Upper lobe of right lung (tissue), 1 donor: ENCODE results near the gene MRPL52. TPM values are rescaled to one million over a fixed set of nuclear protein-coding genes. Genes with fewer than 3 reads are reported as not detected.

ENCODE experiments used
- ATAC-seq: fragments of 200-7000 bp; cut with Tn5 transposase; one replicate; pipeline ENCODE4 v1.9.1; 2020; ENCODE audit warnings: mild to moderate bottlenecking, moderate library complexity
- DNase-seq: peaks from one replicate; pipeline ENCODE4 v3.0.0-alpha.2; 2020
- H3K27ac ChIP-seq: fragments of 200-600 bp; one replicate; pipeline ENCODE4 v1.8.0; 2022
- H3K27me3 ChIP-seq: fragments of 200-600 bp; one replicate; pipeline ENCODE4 v1.8.0; 2022; ENCODE audit warnings: mild to moderate bottlenecking
- H3K36me3 ChIP-seq: fragments of 200-600 bp; one replicate; pipeline ENCODE4 v1.8.0; 2022
- H3K4me1 ChIP-seq: fragments of 200-600 bp; one replicate; pipeline ENCODE4 v1.8.0; 2022
- H3K4me3 ChIP-seq: fragments of 200-600 bp; one replicate; pipeline ENCODE4 v1.8.0; 2022; ENCODE audit warnings: mild to moderate bottlenecking
- H3K9me3 ChIP-seq: fragments of 200-600 bp; one replicate; pipeline ENCODE4 v1.8.0; 2022
- CTCF ChIP-seq: fragments of 200-600 bp; IDR thresholded peaks from one replicate; pipeline ENCODE4 v1.8.0; 2022; ENCODE audit warnings: antibody characterized with exemption
- intact Hi-C: fragments of 100-400 bp; cut with DNase I; formaldehyde crosslinking; loops from one replicate; pipeline ENCODE4 v1.11.0; 2022
- long read RNA-seq: library from polyadenylated mRNA; unstranded; transcript quantifications from one replicate; pipeline ENCODE4 v2.0.0, GENCODE V29; 2021
- total RNA-seq: library from RNA; stranded (reverse); fragmentation: NEBNext Ultra II Directional; extraction: Animal tissue kit (Norgen Biotek cat#: 25700); gene quantifications from one replicate; pipeline ENCODE4 v1.2.1, GENCODE V29; 2021
- donor health status: DM: no; HTN: yes; CAD: no; lungs with severe emphysema.

MRPL52 gene
- 58.4 TPM for total RNA-seq
- long read RNA-seq, transcript MRPL52-202 (5 exons, 1,118 nt), result major isoform, 8 of 19 reads
- long read RNA-seq, transcript MRPL52-203 (5 exons, 1,111 nt), result minor isoform, 6 of 19 reads
- long read RNA-seq, partial matches to known transcripts, result 0 of 19 reads
- long read RNA-seq, other reads (novel, unspliced or antisense), result 1 of 19 reads

- ATAC-seq (peak; percentile 99), DNase-seq (peak; percentile 95)
- peaks cover 8% of the 10 kb centered on the region for H3K4me1 ChIP-seq
- no peak for TF ChIP-seq CTCF
- H3K27me3 ChIP-seq, result no peaks in the 10 kb centered on the region
- intact Hi-C loops, result no loop called here
- peak within 1 kb of the TSS; percentile 99 for H3K4me3 ChIP-seq
- H3K27ac ChIP-seq, result peak within 1 kb of the TSS; percentile 93
- H3K36me3 ChIP-seq, result peaks cover 15% of the 10 kb centered on the region
- no peaks in the 10 kb centered on the region for H3K9me3 ChIP-seq
These were observed at the start of gene MRPL52 for GRCh38 chr14:22829661-22830442. Gene MRPL52 (plus strand): TSS chr14:22829887. CDS start chr14:22829913, 26 bp downstream.

- H3K27ac ChIP-seq, result no peak overlapping the region
- no peak for ATAC-seq
- no peaks in the 10 kb centered on the region for H3K27me3 ChIP-seq
- H3K4me3 ChIP-seq, result no peak overlapping the region
- peaks cover 6% of the 10 kb centered on the region for H3K4me1 ChIP-seq
- intact Hi-C loops, result no loop called here
- TF ChIP-seq CTCF, result no peak
- no peak for DNase-seq
- no peaks in the 10 kb centered on the region for H3K36me3 ChIP-seq
- H3K9me3 ChIP-seq, result no peaks in the 10 kb centered on the region
These were observed 49.5 kb upstream of the MRPL52 start for GRCh38 chr14:22780105-22780679.

DNA sequence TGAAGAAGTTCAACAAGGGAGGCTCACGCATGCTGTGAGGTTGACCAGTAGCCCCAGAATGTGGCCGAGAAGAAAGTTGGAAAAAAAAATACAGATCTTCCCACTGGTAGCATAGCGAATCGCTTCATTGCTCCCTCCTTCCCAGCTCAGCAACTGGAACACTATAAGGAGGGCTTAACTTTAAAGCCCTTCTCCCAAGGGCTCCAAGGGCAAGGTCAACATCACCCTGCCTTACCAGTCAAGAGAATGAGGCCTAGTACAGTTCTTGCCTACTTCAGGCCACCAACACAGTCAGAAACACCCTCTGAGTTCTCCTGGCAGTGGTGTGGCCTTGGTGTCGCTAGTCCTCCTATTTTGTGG lies 48.8 kb upstream of the MRPL52 start:
- no peaks in the 10 kb centered on the region for H3K36me3 ChIP-seq
- H3K4me3 ChIP-seq, result no peak overlapping the region
- H3K27ac ChIP-seq, result no peak overlapping the region
- DNase-seq (no peak), ATAC-seq (no peak)
- intact Hi-C loops, result no loop called here
- no peak for TF ChIP-seq CTCF
- H3K27me3 ChIP-seq, result no peaks in the 10 kb centered on the region
- no peaks in the 10 kb centered on the region for H3K9me3 ChIP-seq
- peaks cover 6% of the 10 kb centered on the region for H3K4me1 ChIP-seq

DNA sequence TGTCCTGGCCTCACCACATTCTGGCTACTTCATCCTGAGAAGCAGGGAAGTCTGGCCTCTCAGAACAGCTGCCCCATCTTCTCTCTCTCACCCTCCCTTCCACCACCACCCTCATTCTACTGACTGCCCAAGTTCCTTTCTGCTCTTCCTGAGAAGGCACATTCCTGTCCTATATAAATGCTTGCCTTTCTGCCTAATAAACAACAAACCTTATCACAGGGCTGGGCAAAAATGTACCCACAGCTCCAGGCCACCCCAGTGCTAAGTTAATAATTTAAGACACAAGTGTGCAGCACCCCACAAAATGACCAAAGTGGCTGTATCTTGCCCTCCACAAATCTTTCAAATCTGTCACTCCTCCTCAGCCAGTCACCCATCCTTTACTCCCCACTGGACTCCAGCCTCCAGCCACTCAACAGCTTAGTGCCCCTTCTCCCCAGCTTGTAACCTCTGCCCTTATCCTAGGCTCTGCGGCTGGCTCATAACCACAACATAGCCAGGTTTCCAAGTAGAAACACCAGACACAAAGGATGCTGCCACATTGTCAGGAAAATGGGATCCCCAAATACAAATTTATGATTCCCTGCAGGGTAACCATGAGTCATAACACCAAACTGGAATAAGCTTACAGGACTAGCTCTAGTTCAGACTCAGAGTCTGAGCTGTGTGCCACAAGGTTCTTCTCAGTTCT lies 48.2 kb upstream of the MRPL52 start:
- DNase-seq (no peak), ATAC-seq (peak; percentile 21)
- no peak overlapping the region for H3K4me3 ChIP-seq
- H3K36me3 ChIP-seq, result no peaks in the 10 kb centered on the region
- no peak overlapping the region for H3K27ac ChIP-seq
- H3K27me3 ChIP-seq, result no peaks in the 10 kb centered on the region
- no peak for TF ChIP-seq CTCF
- H3K4me1 ChIP-seq, result peaks cover 6% of the 10 kb centered on the region
- intact Hi-C loops, result no loop called here
- no peaks in the 10 kb centered on the region for H3K9me3 ChIP-seq

DNA sequence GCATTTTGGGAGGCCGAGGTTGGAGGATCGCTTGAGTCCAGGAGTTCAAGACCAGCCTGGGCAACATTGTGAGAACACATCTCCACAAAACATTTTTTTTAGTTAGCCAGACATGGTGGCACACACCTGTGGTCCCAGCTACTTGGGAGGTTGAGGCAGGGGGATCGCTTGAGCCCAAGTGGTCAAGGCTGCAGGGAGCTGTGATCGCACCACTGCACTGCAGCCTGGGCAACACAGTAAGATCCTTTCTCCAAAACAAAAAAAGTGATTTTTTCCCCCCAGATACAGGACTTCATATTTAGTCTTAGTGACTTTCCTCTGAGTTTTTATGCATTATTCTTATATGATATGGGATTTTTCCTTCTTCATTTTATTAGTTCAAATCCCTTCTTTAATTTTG lies 43.0 kb upstream of the MRPL52 start:
- Histone ChIP-seq H3K4me3 (no peak overlapping the region), H3K4me1 (no peaks in the 10 kb centered on the region), H3K27me3 (no peaks in the 10 kb centered on the region), H3K36me3 (no peaks in the 10 kb centered on the region), H3K27ac (no peak overlapping the region), H3K9me3 (no peaks in the 10 kb centered on the region)
- DNase-seq (no peak), ATAC-seq (no peak)
- intact Hi-C loops, result no loop called here
- TF ChIP-seq CTCF, result no peak
